ENCODE data around the gene ZBTB25. TPM values are rescaled to one million over a fixed set of nuclear protein-coding genes. Genes with fewer than 3 reads are reported as not detected.

The ZBTB25 gene
- total RNA-seq, 1 experiment from 2014 or later = 4.0 TPM

DNA sequence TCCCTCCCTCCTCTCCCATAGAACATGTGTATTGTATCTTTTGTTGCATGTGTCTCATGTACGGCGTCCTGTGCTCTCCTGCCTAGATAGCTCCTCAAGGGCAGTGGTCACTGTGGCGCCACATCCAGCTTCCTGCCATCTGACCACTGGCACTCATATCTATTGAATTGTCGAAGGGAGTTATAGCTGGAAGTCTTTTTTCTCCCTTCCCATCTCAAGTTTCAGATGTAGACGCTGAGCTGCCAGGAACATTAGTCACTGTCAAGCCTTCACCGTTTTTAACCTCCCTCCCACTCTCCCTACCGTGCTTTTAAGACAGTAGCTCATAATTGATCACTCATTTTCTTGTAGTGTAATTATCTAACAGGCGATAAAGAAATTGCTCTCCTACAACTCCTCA is 82.5 kb downstream of the ZBTB25 start:
- ChIA-PET CTCF (interaction anchor here (0.7 to 1.4 kb wide), 9 partner anchors 9 to 402 kb away, joined by 3 to 26 read pairs (median 3); no protein-coding TSS in a partner anchor), POLR2A (ENCODE audit: unreplicated experiment) (interaction anchor here (0.5 to 1.0 kb wide), 5 partner anchors 33 to 1284 kb away, joined by 3 to 20 read pairs (median 9); partner anchors contain the start of gene MTHFD1)
- peak; percentile 89 for DNase-seq
- H3F3A ChIP-seq (ENCODE audit: low read length, unreplicated experiment) = no peaks in the 10 kb centered on the region
- intact Hi-C loops (cut with micrococcal nuclease) = loop anchor here (2.0 to 10.0 kb wide), 3 partner anchors 24 to 214 kb away; no protein-coding TSS in a partner anchor
- H3K27ac ChIP-seq (ENCODE audit: low read length) = peak overlapping the region; percentile 44
- no peaks in the 10 kb centered on the region for H4K20me1 ChIP-seq (ENCODE audit: low read length)
- no peak overlapping the region for H3K9ac ChIP-seq (ENCODE audit: low read length)
- no TSS peak for BruUV-seq (replicated peaks)
- H3K4me2 ChIP-seq (ENCODE audit: low read length) = peak overlapping the region; percentile 22
- H2AFZ ChIP-seq (ENCODE audit: low read length) = no peak overlapping the region
- no peaks in the 10 kb centered on the region for H3K9me3 ChIP-seq (ENCODE audit: low read length)
- no peaks in the 10 kb centered on the region for H3K79me2 ChIP-seq (ENCODE audit: low read length)
- no peak for TF ChIP-seq EZH2 (IDR thresholded peaks at IDR 0.05; ENCODE audit: low read length, unreplicated experiment)
- no peak for TF ChIP-seq EZH2phosphoT487 (IDR thresholded peaks at IDR 0.05; ENCODE audit: borderline replicate concordance, low read length)
- no peak for TF ChIP-seq CTCF (conservative IDR thresholded peaks at IDR 0.05; ENCODE audit: low read depth, low read length)
- no peaks in the 10 kb centered on the region for H3K9me2 ChIP-seq (replicated peaks; ENCODE audit: low read length)
- H3K4me1 ChIP-seq (ENCODE audit: insufficient read depth, low read length) = peaks cover 14% of the 10 kb centered on the region
- peaks cover 70% of the 10 kb centered on the region for H3K36me3 ChIP-seq (ENCODE audit: low read depth, low read length)
- H3K27me3 ChIP-seq (ENCODE audit: low read length) = no peaks in the 10 kb centered on the region
- peak; percentile 96 for ATAC-seq
- H3K4me3 ChIP-seq (ENCODE audit: low read length) = no peak overlapping the region

GRCh38 chr14:64419003-64419402 is 84.6 kb downstream of the ZBTB25 start:
- H3K4me3 ChIP-seq (ENCODE audit: low read length) = no peak overlapping the region
- peaks cover 12% of the 10 kb centered on the region for H3K4me1 ChIP-seq (ENCODE audit: insufficient read depth, low read length)
- H3K27ac ChIP-seq (ENCODE audit: low read length) = no peak overlapping the region
- no peaks in the 10 kb centered on the region for H3K9me2 ChIP-seq (replicated peaks; ENCODE audit: low read length)
- H3K9ac ChIP-seq (ENCODE audit: low read length) = no peak overlapping the region
- H3K27me3 ChIP-seq (ENCODE audit: low read length) = no peaks in the 10 kb centered on the region
- no peaks in the 10 kb centered on the region for H3F3A ChIP-seq (ENCODE audit: low read length, unreplicated experiment)
- H4K20me1 ChIP-seq (ENCODE audit: low read length) = no peaks in the 10 kb centered on the region
- DNase-seq = no peak
- no peaks in the 10 kb centered on the region for H3K79me2 ChIP-seq (ENCODE audit: low read length)
- H3K9me3 ChIP-seq (ENCODE audit: low read length) = no peaks in the 10 kb centered on the region
- intact Hi-C loops (cut with micrococcal nuclease) = no loop called here
- BruUV-seq (replicated peaks) = no TSS peak
- H2AFZ ChIP-seq (ENCODE audit: low read length) = no peak overlapping the region
- CTCF ChIA-PET = no interaction called here
- H3K4me2 ChIP-seq (ENCODE audit: low read length) = no peak overlapping the region
- no peak for TF ChIP-seq EZH2phosphoT487 (IDR thresholded peaks at IDR 0.05; ENCODE audit: borderline replicate concordance, low read length)
- no peak for TF ChIP-seq CTCF (conservative IDR thresholded peaks at IDR 0.05; ENCODE audit: low read depth, low read length)
- no peak for TF ChIP-seq EZH2 (IDR thresholded peaks at IDR 0.05; ENCODE audit: low read length, unreplicated experiment)
- peaks cover 68% of the 10 kb centered on the region for H3K36me3 ChIP-seq (ENCODE audit: low read depth, low read length)
- ATAC-seq = no peak
- POLR2A ChIA-PET (ENCODE audit: unreplicated experiment) = interaction anchor here (0.6 kb wide), 1 partner anchor 31 kb away, joined by 3 read pairs; no protein-coding TSS in a partner anchor

- peaks cover 62% of the 10 kb centered on the region for H3K36me3 ChIP-seq (ENCODE audit: low read depth, low read length)
- ATAC-seq = no peak
- POLR2A ChIA-PET (ENCODE audit: unreplicated experiment) = no interaction called here
Measured at GRCh38 chr14:64417771-64418125, 85.9 kb downstream of the ZBTB25 start.

More at GRCh38 chr14:64417771-64418125, 85.9 kb downstream of the ZBTB25 start:
- DNase-seq = no peak
- intact Hi-C loops (cut with micrococcal nuclease) = no loop called here
- CTCF ChIA-PET = no interaction called here
- H3K27ac ChIP-seq (ENCODE audit: low read length) = no peak overlapping the region
- no peak overlapping the region for H3K4me2 ChIP-seq (ENCODE audit: low read length)
- H3K9me3 ChIP-seq (ENCODE audit: low read length) = no peaks in the 10 kb centered on the region
- no peaks in the 10 kb centered on the region for H4K20me1 ChIP-seq (ENCODE audit: low read length)
- no peaks in the 10 kb centered on the region for H3F3A ChIP-seq (ENCODE audit: low read length, unreplicated experiment)
- H3K4me1 ChIP-seq (ENCODE audit: insufficient read depth, low read length) = peaks cover 12% of the 10 kb centered on the region
- no peak for TF ChIP-seq CTCF (conservative IDR thresholded peaks at IDR 0.05; ENCODE audit: low read depth, low read length)
- no peak for TF ChIP-seq EZH2phosphoT487 (IDR thresholded peaks at IDR 0.05; ENCODE audit: borderline replicate concordance, low read length)
- TF ChIP-seq EZH2 (IDR thresholded peaks at IDR 0.05; ENCODE audit: low read length, unreplicated experiment) = no peak
- no TSS peak for BruUV-seq (replicated peaks)
- no peak overlapping the region for H3K9ac ChIP-seq (ENCODE audit: low read length)
- H3K4me3 ChIP-seq (ENCODE audit: low read length) = no peak overlapping the region
- H3K79me2 ChIP-seq (ENCODE audit: low read length) = no peaks in the 10 kb centered on the region
- no peaks in the 10 kb centered on the region for H3K9me2 ChIP-seq (replicated peaks; ENCODE audit: low read length)
- no peaks in the 10 kb centered on the region for H3K27me3 ChIP-seq (ENCODE audit: low read length)
- no peak overlapping the region for H2AFZ ChIP-seq (ENCODE audit: low read length)
